Spleen (tissue), 7 donors: ENCODE measurements around the gene BTAF1.

Experiments used
- CTCF ChIP-seq, 11 experiments: fragments of 200-600 bp in 7 of 11; fragments of 450-650 bp in 4 of 11; sonication (generic) in 4 of 11; IDR thresholded peaks in 8 of 11; conservative IDR thresholded peaks in 3 of 11; 1 replicate in 7 of 11; 2 replicates in 4 of 11; pipeline versions ENCODE4 v1.4.0 to v1.8.0; 2016 to 2021; ENCODE audit warnings: antibody characterized with exemption in 11 of 11, inconsistent platforms in 4 of 11, mild to moderate bottlenecking in 1 of 11
- POLR2A ChIP-seq, 3 donors: fragments of 450-650 bp; IDR thresholded peaks; one replicate each; pipeline ENCODE4 v1.5.1; 2017; ENCODE audit warnings: antibody characterized with exemption in 3 of 3, mild to moderate bottlenecking in 1 of 3
- POLR2AphosphoS5 ChIP-seq, 3 donors: sonication (generic); formaldehyde crosslinking; IDR thresholded peaks; one replicate each; pipeline ENCODE4 v1.5.1; 2017; ENCODE audit warnings: antibody characterized with exemption in 3 of 3
- donor health status: DM: no; HTN: no; CAD: no; lungs with moderate emphysema.
- donor health status: DM: no; HTN: no; CAD: no.
- donor health status: DM: no; HTN: no; CAD: no.

DNA sequence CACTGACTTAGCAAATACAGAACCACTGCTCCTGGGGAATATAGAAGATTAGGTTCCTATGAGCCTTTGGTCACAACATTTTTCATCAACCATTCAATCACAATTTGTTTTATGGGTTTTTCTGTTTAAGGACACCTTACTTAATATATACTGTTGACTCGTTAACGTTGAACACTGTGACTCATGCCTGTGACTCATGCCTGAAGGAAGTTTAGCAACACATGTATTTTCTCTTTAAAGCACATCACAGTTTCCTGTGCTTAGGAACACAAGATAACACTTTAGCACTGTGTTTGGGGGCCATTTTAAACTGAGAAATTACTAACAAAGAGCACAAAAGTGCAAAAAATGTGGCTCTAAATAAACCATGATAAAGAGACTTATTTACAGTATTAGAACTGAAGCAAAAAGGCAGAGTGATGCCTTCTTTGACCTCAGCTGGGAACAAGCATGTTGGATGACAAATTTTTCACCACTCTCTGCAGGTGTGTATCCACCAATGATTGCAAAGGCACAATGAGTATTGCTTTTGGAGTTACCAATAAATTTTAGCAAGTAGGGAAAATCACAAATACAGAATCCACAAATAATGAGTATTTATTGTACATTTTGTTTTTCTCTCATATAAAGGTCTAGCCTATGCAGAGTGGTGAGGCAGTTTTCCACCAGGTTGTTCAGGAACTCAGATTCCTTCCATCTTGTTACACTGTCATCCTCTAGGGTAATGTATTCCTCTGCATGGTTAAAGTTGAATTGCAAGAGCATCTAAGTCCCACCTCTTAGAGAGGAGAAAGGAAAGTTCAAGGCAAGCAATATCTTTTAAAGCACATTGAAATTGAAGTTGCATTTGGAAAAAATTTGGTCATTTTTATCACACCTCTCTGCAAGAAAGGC, 21.5 kb upstream of the BTAF1 start:
- TF ChIP-seq CTCF (IDR thresholded peaks at IDR 0.05 in 8 of 11, conservative IDR thresholded peaks at IDR 0.05 in 3 of 11), result no peak
- TF ChIP-seq POLR2A (IDR thresholded peaks at IDR 0.05), result no peak
- TF ChIP-seq POLR2AphosphoS5 (IDR thresholded peaks at IDR 0.05), result peak in 1 of 3 donors; percentile 25
